WTC11 (cell line): ENCODE results near the gene SYNDIG1.

Experiments
- NFYB ChIP-seq: sonication (generic); formaldehyde crosslinking; conservative IDR thresholded peaks from 2 replicates; pipeline ENCODE4 v1.8.0; 2022; ENCODE audit warnings: low read depth, missing genetic modification reagents
- SP1 ChIP-seq: sonication (generic); formaldehyde crosslinking; conservative IDR thresholded peaks from 2 replicates; pipeline ENCODE4 v1.8.1; 2022; ENCODE audit warnings: missing genetic modification reagents
- TF ChIP-seq, protein P1 (sequence below): sonication (generic); formaldehyde crosslinking; IDR thresholded peaks from 2 replicates; pipeline ENCODE4 v1.8.0; 2022; ENCODE audit warnings: mild to moderate bottlenecking, missing genetic modification reagents
- TF ChIP-seq, protein P2 (sequence below): sonication (generic); formaldehyde crosslinking; IDR thresholded peaks from 2 replicates; pipeline ENCODE4 v1.8.0; 2022; ENCODE audit warnings: mild to moderate bottlenecking, missing genetic modification reagents
- TF ChIP-seq, protein P3 (sequence below): sonication (generic); formaldehyde crosslinking; IDR thresholded peaks from 2 replicates; pipeline ENCODE4 v1.8.1; 2022; ENCODE audit warnings: mild to moderate bottlenecking, moderate library complexity, missing genetic modification reagents

DNA sequence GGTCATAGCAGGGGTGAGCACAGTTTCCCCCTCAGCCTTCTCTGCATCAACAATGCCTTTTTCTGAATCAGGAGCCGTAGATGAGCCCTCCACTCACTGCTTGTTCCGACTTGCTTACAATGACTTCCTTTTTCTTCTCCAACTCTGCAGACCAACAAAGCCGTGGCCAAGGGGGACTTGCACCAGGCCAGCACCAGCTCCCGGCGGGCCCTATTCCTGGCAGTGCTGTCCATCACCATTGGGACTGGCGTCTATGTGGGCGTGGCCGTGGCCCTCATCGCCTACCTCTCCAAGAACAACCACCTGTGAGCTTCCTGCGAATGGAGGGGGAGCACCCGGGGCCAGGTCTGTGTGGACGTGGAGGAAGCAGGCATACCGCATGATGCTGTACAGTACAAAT is 195.8 kb downstream of the SYNDIG1 start:
- TF ChIP-seq NFYB (CRISPR knock-in tag) (no peak), SP1 (CRISPR knock-in tag) (no peak)
- TF ChIP-seq, protein P1, sequence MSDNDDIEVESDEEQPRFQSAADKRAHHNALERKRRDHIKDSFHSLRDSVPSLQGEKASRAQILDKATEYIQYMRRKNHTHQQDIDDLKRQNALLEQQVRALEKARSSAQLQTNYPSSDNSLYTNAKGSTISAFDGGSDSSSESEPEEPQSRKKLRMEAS (CRISPR knock-in tag): no peak
- TF ChIP-seq, protein P2, sequence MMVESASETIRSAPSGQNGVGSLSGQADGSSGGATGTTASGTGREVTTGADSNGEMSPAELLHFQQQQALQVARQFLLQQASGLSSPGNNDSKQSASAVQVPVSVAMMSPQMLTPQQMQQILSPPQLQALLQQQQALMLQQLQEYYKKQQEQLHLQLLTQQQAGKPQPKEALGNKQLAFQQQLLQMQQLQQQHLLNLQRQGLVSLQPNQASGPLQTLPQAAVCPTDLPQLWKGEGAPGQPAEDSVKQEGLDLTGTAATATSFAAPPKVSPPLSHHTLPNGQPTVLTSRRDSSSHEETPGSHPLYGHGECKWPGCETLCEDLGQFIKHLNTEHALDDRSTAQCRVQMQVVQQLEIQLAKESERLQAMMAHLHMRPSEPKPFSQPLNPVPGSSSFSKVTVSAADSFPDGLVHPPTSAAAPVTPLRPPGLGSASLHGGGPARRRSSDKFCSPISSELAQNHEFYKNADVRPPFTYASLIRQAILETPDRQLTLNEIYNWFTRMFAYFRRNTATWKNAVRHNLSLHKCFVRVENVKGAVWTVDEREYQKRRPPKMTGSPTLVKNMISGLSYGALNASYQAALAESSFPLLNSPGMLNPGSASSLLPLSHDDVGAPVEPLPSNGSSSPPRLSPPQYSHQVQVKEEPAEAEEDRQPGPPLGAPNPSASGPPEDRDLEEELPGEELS (CRISPR knock-in tag): no peak
- TF ChIP-seq, protein P3, sequence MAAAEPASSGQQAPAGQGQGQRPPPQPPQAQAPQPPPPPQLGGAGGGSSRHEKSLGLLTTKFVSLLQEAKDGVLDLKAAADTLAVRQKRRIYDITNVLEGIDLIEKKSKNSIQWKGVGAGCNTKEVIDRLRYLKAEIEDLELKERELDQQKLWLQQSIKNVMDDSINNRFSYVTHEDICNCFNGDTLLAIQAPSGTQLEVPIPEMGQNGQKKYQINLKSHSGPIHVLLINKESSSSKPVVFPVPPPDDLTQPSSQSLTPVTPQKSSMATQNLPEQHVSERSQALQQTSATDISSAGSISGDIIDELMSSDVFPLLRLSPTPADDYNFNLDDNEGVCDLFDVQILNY (CRISPR knock-in tag): no peak
